ENCODE results near the gene IFNAR1. TPM values are rescaled to one million over a fixed set of nuclear protein-coding genes. Genes with fewer than 3 reads are reported as not detected.

The IFNAR1 gene
- total RNA-seq (2014; rRNA removed; shearing (Covaris generic)) = 25.9 and 30.1 TPM in 2 replicates

- Histone ChIP-seq H3K4me1 (peaks cover 11% of the 10 kb centered on the region; the same call in 1 of the 2 replicates), H3K27me3 (no peaks in the 10 kb centered on the region), H3K9me3 (replicated peaks) (no peaks in the 10 kb centered on the region), H3K4me3 (peak within 1 kb of the TSS; percentile 92), H3K27ac (peak within 1 kb of the TSS; percentile 90), H3K36me3 (no peaks in the 10 kb centered on the region)
- peak; percentile 99 to 100 for DNase-seq
Observed at GRCh38 chr21:33324291-33325221, at the start of gene IFNAR1. TSS of gene IFNAR1 (plus strand) at chr21:33324970. CDS start at chr21:33325056, 86 bp downstream.

- DNase-seq = no peak
- Histone ChIP-seq H3K27me3 (no peaks in the 10 kb centered on the region), H3K27ac (no peak overlapping the region), H3K36me3 (0 out of 2 replicates have a peak, but pooled peaks cover 4% of the 10 kb centered on the region), H3K4me3 (no peak overlapping the region), H3K4me1 (no peaks in the 10 kb centered on the region), H3K9me3 (replicated peaks) (peaks cover 16% of the 10 kb centered on the region)
Observed at GRCh38 chr21:33278721-33279120, 46.0 kb upstream of the IFNAR1 start.

GRCh38 chr21:33279330-33279820, 45.4 kb upstream of the IFNAR1 start:
- DNase-seq = no peak
- H3K27ac ChIP-seq = no peak overlapping the region

GRCh38 chr21:33281096-33281652, 43.6 kb upstream of the IFNAR1 start:
- no peaks in the 10 kb centered on the region for H3K4me1 ChIP-seq
- peaks cover 16% of the 10 kb centered on the region for H3K9me3 ChIP-seq (replicated peaks)
- no peak for DNase-seq
- no peak overlapping the region for H3K27ac ChIP-seq
- no peaks in the 10 kb centered on the region for H3K27me3 ChIP-seq
- H3K4me3 ChIP-seq = no peak overlapping the region
- H3K36me3 ChIP-seq = 0 out of 2 replicates have a peak, but pooled peaks cover 3% of the 10 kb centered on the region

More at GRCh38 chr21:33279330-33279820, 45.4 kb upstream of the IFNAR1 start:
- H3K27me3 ChIP-seq = no peaks in the 10 kb centered on the region
- H3K36me3 ChIP-seq = 0 out of 2 replicates have a peak, but pooled peaks cover 4% of the 10 kb centered on the region
- peaks cover 16% of the 10 kb centered on the region for H3K9me3 ChIP-seq (replicated peaks)
- no peaks in the 10 kb centered on the region for H3K4me1 ChIP-seq
- H3K4me3 ChIP-seq = no peak overlapping the region

- no peak for DNase-seq
- H3K27ac ChIP-seq = no peak overlapping the region
- H3K9me3 ChIP-seq (replicated peaks) = peaks cover 16% of the 10 kb centered on the region
- peaks cover 10% of the 10 kb centered on the region for H3K4me1 ChIP-seq
- H3K4me3 ChIP-seq = no peak overlapping the region
- no peaks in the 10 kb centered on the region for H3K36me3 ChIP-seq
- no peaks in the 10 kb centered on the region for H3K27me3 ChIP-seq
Observed at GRCh38 chr21:33283203-33283602, 41.6 kb upstream of the IFNAR1 start.

GRCh38 chr21:33286076-33286475, 38.7 kb upstream of the IFNAR1 start:
- H3K27ac ChIP-seq = no peak overlapping the region

GRCh38 chr21:33286600-33287456, 37.9 kb upstream of the IFNAR1 start:
- H3K27me3 ChIP-seq = no peaks in the 10 kb centered on the region
- H3K27ac ChIP-seq = peak overlapping the region; percentile 41
- no peaks in the 10 kb centered on the region for H3K36me3 ChIP-seq
- H3K4me3 ChIP-seq = no peak overlapping the region
- peak; percentile 75 to 76 for DNase-seq
- H3K9me3 ChIP-seq (replicated peaks) = no peaks in the 10 kb centered on the region
- peaks cover 22% of the 10 kb centered on the region for H3K4me1 ChIP-seq

More at GRCh38 chr21:33286076-33286475, 38.7 kb upstream of the IFNAR1 start:
- Histone ChIP-seq H3K36me3 (no peaks in the 10 kb centered on the region), H3K9me3 (replicated peaks) (no peaks in the 10 kb centered on the region), H3K4me3 (no peak overlapping the region), H3K27me3 (no peaks in the 10 kb centered on the region), H3K4me1 (peaks cover 22% of the 10 kb centered on the region)
- no peak for DNase-seq

GRCh38 chr21:33289199-33289819, 35.5 kb upstream of the IFNAR1 start:
- Histone ChIP-seq H3K36me3 (no peaks in the 10 kb centered on the region), H3K27me3 (no peaks in the 10 kb centered on the region), H3K27ac (no peak overlapping the region), H3K4me1 (peaks cover 22% of the 10 kb centered on the region), H3K9me3 (replicated peaks) (no peaks in the 10 kb centered on the region), H3K4me3 (no peak overlapping the region)
- peak; percentile 60 to 61 for DNase-seq

GRCh38 chr21:33290441-33290840, 34.3 kb upstream of the IFNAR1 start:
- no peak for DNase-seq
- H3K4me1 ChIP-seq = peaks cover 22% of the 10 kb centered on the region
- no peaks in the 10 kb centered on the region for H3K36me3 ChIP-seq
- no peak overlapping the region for H3K27ac ChIP-seq
- H3K9me3 ChIP-seq (replicated peaks) = no peaks in the 10 kb centered on the region
- no peak overlapping the region for H3K4me3 ChIP-seq
- H3K27me3 ChIP-seq = no peaks in the 10 kb centered on the region

- H3K9me3 ChIP-seq (replicated peaks) = no peaks in the 10 kb centered on the region
- H3K27me3 ChIP-seq = no peaks in the 10 kb centered on the region
- H3K36me3 ChIP-seq = no peaks in the 10 kb centered on the region
- H3K4me1 ChIP-seq = peaks cover 19% of the 10 kb centered on the region; the same call in 1 of the 2 replicates
- H3K27ac ChIP-seq = no peak overlapping the region
- no peak overlapping the region for H3K4me3 ChIP-seq
- DNase-seq = no peak
Observed at GRCh38 chr21:33291686-33292085, 33.1 kb upstream of the IFNAR1 start.

- H3K36me3 ChIP-seq = no peaks in the 10 kb centered on the region
- peaks cover 12% of the 10 kb centered on the region; the same call in 1 of the 2 replicates for H3K4me1 ChIP-seq
Observed at GRCh38 chr21:33292724-33293123, 32.0 kb upstream of the IFNAR1 start.

GRCh38 chr21:33293136-33293535, 31.6 kb upstream of the IFNAR1 start:
- DNase-seq = no peak
- no peaks in the 10 kb centered on the region for H3K9me3 ChIP-seq (replicated peaks)
- no peaks in the 10 kb centered on the region for H3K36me3 ChIP-seq
- H3K27me3 ChIP-seq = no peaks in the 10 kb centered on the region
- no peak overlapping the region for H3K27ac ChIP-seq
- H3K4me3 ChIP-seq = no peak overlapping the region
- H3K4me1 ChIP-seq = peaks cover 12% of the 10 kb centered on the region; the same call in 1 of the 2 replicates

More at GRCh38 chr21:33292724-33293123, 32.0 kb upstream of the IFNAR1 start:
- DNase-seq = no peak
- Histone ChIP-seq H3K4me3 (no peak overlapping the region), H3K27me3 (no peaks in the 10 kb centered on the region), H3K27ac (no peak overlapping the region), H3K9me3 (replicated peaks) (no peaks in the 10 kb centered on the region)

- H3K9me3 ChIP-seq (replicated peaks) = no peaks in the 10 kb centered on the region
- no peak overlapping the region for H3K27ac ChIP-seq
- H3K4me1 ChIP-seq = peaks cover 10% of the 10 kb centered on the region
- H3K4me3 ChIP-seq = no peak overlapping the region
- H3K27me3 ChIP-seq = no peaks in the 10 kb centered on the region
- H3K36me3 ChIP-seq = no peaks in the 10 kb centered on the region
- no peak for DNase-seq
Observed at GRCh38 chr21:33293811-33294216, 31.0 kb upstream of the IFNAR1 start.

- Histone ChIP-seq H3K27me3 (no peaks in the 10 kb centered on the region), H3K27ac (no peak overlapping the region), H3K4me3 (no peak overlapping the region), H3K4me1 (peaks cover 23% of the 10 kb centered on the region), H3K36me3 (no peaks in the 10 kb centered on the region), H3K9me3 (replicated peaks) (no peaks in the 10 kb centered on the region)
- no peak for DNase-seq
Observed at GRCh38 chr21:33296156-33296555, 28.6 kb upstream of the IFNAR1 start.
